Measurements from ENCODE around the gene PI4KA.

DNA sequence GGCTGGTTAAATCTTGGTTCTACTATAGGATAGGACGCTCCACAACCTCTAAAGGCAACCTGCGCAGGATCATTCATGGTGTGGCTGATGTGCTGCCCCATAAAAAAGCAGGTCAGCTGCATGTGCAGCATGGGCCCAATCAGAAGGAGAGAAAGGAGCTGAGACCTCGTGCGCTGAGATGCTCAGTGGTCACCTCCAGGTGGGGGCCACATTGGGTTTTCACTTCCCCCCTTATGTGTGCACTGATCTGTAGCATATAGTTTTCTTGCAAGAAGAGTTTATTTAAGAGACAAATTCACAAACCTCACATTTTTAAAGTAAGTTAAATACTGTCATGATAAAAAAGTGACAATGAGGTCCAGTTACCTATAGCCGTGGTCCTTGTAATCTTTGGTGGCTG is 60.4 kb downstream of the PI4KA start:
- TF ChIP-seq, protein P1, sequence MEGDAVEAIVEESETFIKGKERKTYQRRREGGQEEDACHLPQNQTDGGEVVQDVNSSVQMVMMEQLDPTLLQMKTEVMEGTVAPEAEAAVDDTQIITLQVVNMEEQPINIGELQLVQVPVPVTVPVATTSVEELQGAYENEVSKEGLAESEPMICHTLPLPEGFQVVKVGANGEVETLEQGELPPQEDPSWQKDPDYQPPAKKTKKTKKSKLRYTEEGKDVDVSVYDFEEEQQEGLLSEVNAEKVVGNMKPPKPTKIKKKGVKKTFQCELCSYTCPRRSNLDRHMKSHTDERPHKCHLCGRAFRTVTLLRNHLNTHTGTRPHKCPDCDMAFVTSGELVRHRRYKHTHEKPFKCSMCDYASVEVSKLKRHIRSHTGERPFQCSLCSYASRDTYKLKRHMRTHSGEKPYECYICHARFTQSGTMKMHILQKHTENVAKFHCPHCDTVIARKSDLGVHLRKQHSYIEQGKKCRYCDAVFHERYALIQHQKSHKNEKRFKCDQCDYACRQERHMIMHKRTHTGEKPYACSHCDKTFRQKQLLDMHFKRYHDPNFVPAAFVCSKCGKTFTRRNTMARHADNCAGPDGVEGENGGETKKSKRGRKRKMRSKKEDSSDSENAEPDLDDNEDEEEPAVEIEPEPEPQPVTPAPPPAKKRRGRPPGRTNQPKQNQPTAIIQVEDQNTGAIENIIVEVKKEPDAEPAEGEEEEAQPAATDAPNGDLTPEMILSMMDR (IDR thresholded peaks at IDR 0.05) = no peak
- no peak for TF ChIP-seq ZFX (IDR thresholded peaks at IDR 0.05; ENCODE audit: borderline replicate concordance)
